GF-D8 (cell line): ENCODE results near the gene DENND1A.
A peak's percentile ranks its signal among the peaks of the same experiment; 100 is the strongest.

Experiments used
- DNase-seq: peaks from one replicate; lab custom pipeline; 2025; lab: John Stamatoyannopoulos, UW

Gene DENND1A

GRCh38 chr9:123562844-123563346 lies 367.0 kb downstream of the DENND1A start:
- no peak for DNase-seq

GRCh38 chr9:123561046-123561445 lies 368.9 kb downstream of the DENND1A start:
- DNase-seq: no peak

- DNase-seq: no peak
Measured at GRCh38 chr9:123556464-123557435, 373.2 kb downstream of the DENND1A start.

- no peak for DNase-seq
Measured at GRCh38 chr9:123555646-123556045, 374.3 kb downstream of the DENND1A start.

GRCh38 chr9:123552530-123552929 lies 377.4 kb downstream of the DENND1A start:
- DNase-seq: no peak

GRCh38 chr9:123551734-123552133 lies 378.2 kb downstream of the DENND1A start:
- no peak for DNase-seq

- no peak for DNase-seq
Measured at GRCh38 chr9:123550797-123551196, 379.1 kb downstream of the DENND1A start.

DNA sequence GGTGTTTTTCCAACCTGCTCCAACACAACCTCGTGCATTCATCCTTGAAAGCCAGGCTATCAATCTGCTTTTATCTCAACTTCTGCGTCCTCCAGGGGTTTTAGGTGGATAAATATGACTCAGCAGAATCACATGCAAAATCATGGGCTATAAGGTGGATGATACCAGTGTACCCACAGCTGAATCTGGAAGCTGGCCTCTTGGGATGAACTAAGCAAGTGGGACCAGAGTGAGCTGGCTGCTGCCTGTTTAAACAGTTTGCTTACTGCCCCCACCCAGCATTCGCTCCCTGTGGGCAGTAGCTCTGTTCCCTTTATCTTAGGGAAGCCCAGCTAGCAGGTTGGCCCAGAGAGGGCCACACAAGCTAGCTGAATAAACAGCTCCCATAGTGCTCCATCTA lies 379.9 kb downstream of the DENND1A start:
- no peak for DNase-seq

DNA sequence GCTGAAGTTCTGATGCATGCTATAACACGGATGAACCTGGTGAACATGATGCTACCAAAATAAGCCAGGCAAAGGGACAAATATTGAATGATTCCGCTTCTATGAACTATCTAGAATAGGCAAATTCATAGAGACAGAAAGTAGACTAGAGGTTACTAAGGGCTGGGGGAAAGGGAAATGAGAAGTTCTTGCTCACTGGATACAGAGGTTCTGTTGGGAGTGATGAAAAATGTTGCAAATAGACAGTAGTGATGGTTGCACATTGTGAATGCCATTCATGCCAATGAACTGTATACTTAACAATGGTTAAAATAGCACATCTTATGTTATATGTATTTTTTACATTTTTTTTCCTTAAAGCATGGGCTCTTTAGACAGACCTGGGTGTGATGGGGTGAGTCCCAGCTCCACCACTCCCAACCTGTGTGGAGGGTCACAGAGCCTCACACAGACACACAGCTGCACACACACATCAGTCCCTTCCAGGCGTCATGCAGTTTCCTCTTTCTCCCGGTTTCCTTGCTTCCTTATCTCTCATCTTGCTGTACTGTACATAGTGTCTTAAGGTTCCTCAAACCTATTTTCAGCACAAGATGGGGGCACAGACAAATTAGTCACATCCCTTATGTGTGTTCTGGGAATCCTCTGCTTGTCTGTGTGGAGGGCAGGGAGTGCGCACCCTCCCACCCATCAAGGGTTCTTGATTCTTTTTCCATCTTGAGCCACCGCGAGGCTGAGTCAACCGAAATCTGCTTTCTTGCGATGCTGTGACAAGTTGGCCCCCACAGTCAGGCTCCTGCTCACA lies 381.0 kb downstream of the DENND1A start:
- DNase-seq: peak; percentile 62

DNA sequence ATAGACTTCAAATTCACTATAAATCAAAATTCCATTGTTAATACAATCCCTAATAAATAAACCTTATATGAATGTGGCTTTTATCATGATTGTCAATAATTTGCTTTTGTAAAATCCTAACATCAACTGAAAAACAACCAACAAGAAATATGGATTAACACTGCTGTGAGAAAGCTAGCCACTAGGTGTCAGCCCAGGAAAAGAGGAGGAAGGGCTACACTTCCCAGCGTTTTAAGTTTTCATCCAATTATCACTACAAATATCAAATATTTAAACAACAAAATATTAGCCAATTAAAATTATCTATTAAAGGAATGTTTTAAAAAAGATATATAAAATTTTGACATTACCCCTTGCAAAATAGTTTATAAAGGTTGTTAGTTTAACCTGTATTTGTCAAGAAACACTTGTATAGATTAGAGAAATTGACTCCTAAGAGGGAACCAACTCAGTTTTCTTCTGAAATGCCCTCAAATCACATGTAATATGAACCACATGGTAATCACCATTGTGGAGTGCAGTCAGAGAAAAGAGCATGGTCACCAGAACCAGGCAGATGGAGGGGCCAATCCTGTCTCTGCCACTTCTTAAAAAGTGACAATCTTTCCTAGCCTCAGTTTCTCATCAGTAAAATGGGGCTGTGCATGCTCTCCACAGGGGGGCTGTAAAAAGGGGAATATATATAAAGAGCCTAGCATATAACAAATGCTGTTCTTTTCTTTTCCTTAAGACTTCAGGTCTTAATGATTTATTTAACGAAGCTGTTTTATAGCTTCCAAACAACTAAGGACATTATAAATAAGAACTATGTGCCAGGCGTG lies 385.7 kb downstream of the DENND1A start:
- DNase-seq: no peak

- no peak for DNase-seq
Measured at GRCh38 chr9:123543492-123543891, 386.4 kb downstream of the DENND1A start.

- no peak for DNase-seq
Measured at GRCh38 chr9:123542435-123543225, 387.3 kb downstream of the DENND1A start.

- no peak for DNase-seq
Measured at GRCh38 chr9:123541411-123541810, 388.5 kb downstream of the DENND1A start.

- DNase-seq: no peak
Measured at GRCh38 chr9:123540457-123540856, 389.5 kb downstream of the DENND1A start.

DNA sequence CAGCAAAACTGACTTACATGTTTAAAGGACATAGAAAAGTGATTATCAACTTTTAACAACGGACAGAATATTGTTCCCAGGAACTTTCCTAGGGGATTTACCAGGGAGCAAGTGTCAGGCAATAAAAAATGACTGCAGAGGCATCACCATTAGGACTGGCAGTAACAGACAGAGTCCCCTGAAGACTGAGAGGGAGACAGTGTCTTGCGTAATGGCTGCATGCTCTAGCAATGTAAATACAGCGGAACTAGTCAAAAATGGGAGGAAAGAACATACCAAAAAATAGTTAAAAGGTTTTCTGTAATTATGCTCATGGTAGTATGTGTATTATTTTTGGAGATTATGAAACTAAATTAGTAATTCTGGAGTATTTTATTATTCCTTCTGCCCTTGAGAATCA lies 392.1 kb downstream of the DENND1A start:
- DNase-seq: no peak

DNA sequence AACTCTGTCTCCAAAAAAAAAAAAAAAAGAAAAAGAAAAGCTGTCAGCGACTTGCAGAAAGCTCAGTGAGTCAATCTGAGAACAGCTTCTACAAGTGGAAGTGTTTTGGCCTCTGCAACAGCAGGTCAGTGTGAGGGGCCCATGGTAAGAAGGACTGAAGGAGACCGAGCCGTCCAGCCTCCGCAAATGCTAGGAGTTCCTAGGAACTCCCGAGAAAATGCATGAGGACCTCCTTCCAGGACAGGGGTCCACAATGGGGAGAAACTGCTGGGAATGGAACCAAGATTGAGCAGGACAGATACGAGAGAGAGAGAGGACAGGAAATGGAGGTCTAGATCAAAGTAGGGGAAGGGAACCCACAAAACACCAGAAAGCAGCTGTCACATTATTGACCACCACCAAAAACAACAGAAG lies 393.5 kb downstream of the DENND1A start:
- no peak for DNase-seq

- DNase-seq: no peak
Measured at GRCh38 chr9:123534336-123534735, 395.6 kb downstream of the DENND1A start.

DNA sequence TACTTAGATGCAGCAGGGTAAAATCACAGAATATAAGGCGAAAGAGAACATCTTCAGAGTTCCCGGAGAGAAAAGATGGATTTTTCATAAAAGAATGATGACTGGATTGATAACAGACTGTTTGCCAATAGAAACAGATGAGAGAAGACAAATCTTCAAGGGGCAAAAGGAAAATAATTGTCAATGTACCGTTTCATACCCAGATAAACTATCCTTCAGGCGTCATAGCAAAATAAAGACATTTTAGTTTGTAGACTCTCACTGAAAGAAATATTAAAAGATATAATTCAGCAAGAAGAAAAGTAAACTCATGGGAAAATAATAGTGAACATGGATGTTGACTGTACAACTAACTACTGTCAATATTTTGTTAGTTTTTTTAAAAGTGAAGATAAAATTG lies 399.7 kb downstream of the DENND1A start:
- DNase-seq: no peak

GRCh38 chr9:123528501-123528900 lies 401.4 kb downstream of the DENND1A start:
- no peak for DNase-seq

GRCh38 chr9:123527981-123528380 lies 401.9 kb downstream of the DENND1A start:
- no peak for DNase-seq

- no peak for DNase-seq
Measured at GRCh38 chr9:123525957-123526356, 404.0 kb downstream of the DENND1A start.
